Retina (tissue), 1 donor: ENCODE measurements around the gene TXNDC5.
A peak's percentile ranks its signal among the peaks of the same experiment; 100 is the strongest.

Source experiments
- DNase-seq: peaks from one replicate; pipeline ENCODE4 v3.0.0-alpha.2; 2016

TXNDC5 gene

GRCh38 chr6:7910654-7911344 lies at the start of gene TXNDC5:
TXNDC5 (minus strand) TSS chr6:7910788; CDS start chr6:7910776, 12 bp downstream.
- peak; percentile 82 for DNase-seq

- no peak for DNase-seq
These were observed 49.6 kb upstream of the TXNDC5 start for GRCh38 chr6:7960141-7960540.

- DNase-seq, result no peak
These were observed 48.9 kb upstream of the TXNDC5 start for GRCh38 chr6:7959453-7959852.

GRCh38 chr6:7958464-7958863 lies 47.9 kb upstream of the TXNDC5 start:
- no peak for DNase-seq

GRCh38 chr6:7956257-7956656 lies 45.7 kb upstream of the TXNDC5 start:
- DNase-seq, result no peak

GRCh38 chr6:7954477-7955200 lies 44.1 kb upstream of the TXNDC5 start:
- DNase-seq, result no peak

GRCh38 chr6:7953753-7954152 lies 43.2 kb upstream of the TXNDC5 start:
- DNase-seq, result no peak

GRCh38 chr6:7939864-7940228 lies 29.3 kb upstream of the TXNDC5 start:
- peak; percentile 37 for DNase-seq

GRCh38 chr6:7939184-7939863 lies 28.7 kb upstream of the TXNDC5 start:
- DNase-seq, result peak; percentile 41

GRCh38 chr6:7938562-7939183 lies 28.1 kb upstream of the TXNDC5 start:
- no peak for DNase-seq

GRCh38 chr6:7933794-7934193 lies 23.2 kb upstream of the TXNDC5 start:
- DNase-seq, result no peak

- DNase-seq, result no peak
These were observed 22.0 kb upstream of the TXNDC5 start for GRCh38 chr6:7932625-7933024.

GRCh38 chr6:7924867-7925266 lies 14.3 kb upstream of the TXNDC5 start:
- DNase-seq, result no peak

- no peak for DNase-seq
These were observed 12.0 kb upstream of the TXNDC5 start for GRCh38 chr6:7922596-7922995.

GRCh38 chr6:7921632-7922092 lies 11.1 kb upstream of the TXNDC5 start:
- DNase-seq, result no peak

- DNase-seq, result no peak
These were observed 10.5 kb upstream of the TXNDC5 start for GRCh38 chr6:7921046-7921445.

- no peak for DNase-seq
These were observed 9.8 kb upstream of the TXNDC5 start for GRCh38 chr6:7920425-7920824.

GRCh38 chr6:7919871-7920270 lies 9.3 kb upstream of the TXNDC5 start:
- DNase-seq, result no peak

GRCh38 chr6:7918403-7918802 lies 7.8 kb upstream of the TXNDC5 start:
- no peak for DNase-seq

- no peak for DNase-seq
These were observed 7.1 kb upstream of the TXNDC5 start for GRCh38 chr6:7917729-7918128.

- no peak for DNase-seq
These were observed 6.4 kb upstream of the TXNDC5 start for GRCh38 chr6:7916959-7917358.

GRCh38 chr6:7914991-7915789 lies 4.6 kb upstream of the TXNDC5 start:
- no peak for DNase-seq

- DNase-seq, result no peak
These were observed 3.7 kb upstream of the TXNDC5 start for GRCh38 chr6:7914311-7914710.
